Activated T-helper 9 cell treated with anti-CD3 and anti-CD28 coated beads, Interleukin-2, amount 50 U/mL, for 16 hours (primary cell): ENCODE measurements around the gene TNS3.

ENCODE experiments used
- DNase-seq: peaks from one replicate; pipeline ENCODE4 v3.0.0-alpha.2; 2020; ENCODE audit warnings: low read depth

TNS3 gene

GRCh38 chr7:47484457-47484856 lies 97.5 kb downstream of the TNS3 start:
- DNase-seq, result no peak

- DNase-seq, result no peak
Measured at GRCh38 chr7:47483604-47484273, 98.2 kb downstream of the TNS3 start.

- DNase-seq, result no peak
Measured at GRCh38 chr7:47482013-47482875, 99.7 kb downstream of the TNS3 start.

- DNase-seq, result no peak
Measured at GRCh38 chr7:47481541-47482012, 100.3 kb downstream of the TNS3 start.

GRCh38 chr7:47480576-47481538 lies 101.1 kb downstream of the TNS3 start:
- no peak for DNase-seq

GRCh38 chr7:47479821-47480575 lies 101.9 kb downstream of the TNS3 start:
- no peak for DNase-seq

- DNase-seq, result no peak
Measured at GRCh38 chr7:47478926-47479711, 102.8 kb downstream of the TNS3 start.

GRCh38 chr7:47478017-47478344 lies 103.9 kb downstream of the TNS3 start:
- no peak for DNase-seq

GRCh38 chr7:47477191-47478016 lies 104.5 kb downstream of the TNS3 start:
- DNase-seq, result no peak

GRCh38 chr7:47475880-47476227 lies 106.1 kb downstream of the TNS3 start:
- DNase-seq, result no peak

- DNase-seq, result no peak
Measured at GRCh38 chr7:47474937-47475879, 106.7 kb downstream of the TNS3 start.

- DNase-seq, result no peak
Measured at GRCh38 chr7:47474211-47474936, 107.5 kb downstream of the TNS3 start.

GRCh38 chr7:47473499-47474210 lies 108.3 kb downstream of the TNS3 start:
- DNase-seq, result no peak

GRCh38 chr7:47472444-47473157 lies 109.3 kb downstream of the TNS3 start:
- DNase-seq, result no peak

- DNase-seq, result no peak
Measured at GRCh38 chr7:47471831-47472230, 110.1 kb downstream of the TNS3 start.

- DNase-seq, result no peak
Measured at GRCh38 chr7:47471358-47471703, 110.6 kb downstream of the TNS3 start.
